NCI-H82 (cell line): ENCODE results near the gene CDC42EP3.

Experiments used
- DNase-seq: peaks from one replicate; lab custom pipeline; 2025; lab: John Stamatoyannopoulos, UW

Gene CDC42EP3

GRCh38 chr2:37636381-37637066 lies 34.9 kb downstream of the CDC42EP3 start:
- no peak for DNase-seq

- DNase-seq = no peak
These were observed 35.7 kb downstream of the CDC42EP3 start for GRCh38 chr2:37635504-37636380.

GRCh38 chr2:37634914-37635503 lies 36.4 kb downstream of the CDC42EP3 start:
- no peak for DNase-seq

GRCh38 chr2:37633845-37634244 lies 37.6 kb downstream of the CDC42EP3 start:
- DNase-seq = no peak

- no peak for DNase-seq
These were observed 38.2 kb downstream of the CDC42EP3 start for GRCh38 chr2:37633234-37633633.

GRCh38 chr2:37632310-37632709 lies 39.1 kb downstream of the CDC42EP3 start:
- no peak for DNase-seq

GRCh38 chr2:37631698-37632097 lies 39.7 kb downstream of the CDC42EP3 start:
- peak; percentile 72 for DNase-seq

GRCh38 chr2:37631292-37631691 lies 40.1 kb downstream of the CDC42EP3 start:
- DNase-seq = peak; percentile 66

GRCh38 chr2:37630776-37631175 lies 40.7 kb downstream of the CDC42EP3 start:
- no peak for DNase-seq

GRCh38 chr2:37630301-37630700 lies 41.1 kb downstream of the CDC42EP3 start:
- DNase-seq = no peak

- no peak for DNase-seq
These were observed 41.9 kb downstream of the CDC42EP3 start for GRCh38 chr2:37629529-37629928.

GRCh38 chr2:37627710-37628109 lies 43.7 kb downstream of the CDC42EP3 start:
- no peak for DNase-seq

GRCh38 chr2:37625796-37626571 lies 45.5 kb downstream of the CDC42EP3 start:
- no peak for DNase-seq

GRCh38 chr2:37625156-37625555 lies 46.3 kb downstream of the CDC42EP3 start:
- no peak for DNase-seq

GRCh38 chr2:37623971-37624900 lies 47.2 kb downstream of the CDC42EP3 start:
- DNase-seq = no peak

GRCh38 chr2:37623406-37623805 lies 48.0 kb downstream of the CDC42EP3 start:
- DNase-seq = no peak

GRCh38 chr2:37622450-37623100 lies 48.9 kb downstream of the CDC42EP3 start:
- no peak for DNase-seq

GRCh38 chr2:37621199-37621598 lies 50.2 kb downstream of the CDC42EP3 start:
- peak; percentile 60 for DNase-seq

GRCh38 chr2:37619959-37620300 lies 51.5 kb downstream of the CDC42EP3 start:
- no peak for DNase-seq

GRCh38 chr2:37619230-37619958 lies 52.0 kb downstream of the CDC42EP3 start:
- no peak for DNase-seq
